Measurements from ENCODE around the gene PHF14.

Gene PHF14

GRCh38 chr7:11196143-11196542 lies 222.5 kb downstream of the PHF14 start:
- in situ Hi-C loops (cut with MboI; ENCODE audit: low pct_unique_long_range_greater_than_20kb, low sequenced_read_pairs, unreplicated experiment) = no loop called here
- TF ChIP-seq CTCF (IDR thresholded peaks at IDR 0.05; ENCODE audit: extremely low read depth, insufficient read depth, missing control alignments) = no peak
- no peak for DNase-seq (ENCODE audit: low spot score)

- no peak for TF ChIP-seq CTCF (IDR thresholded peaks at IDR 0.05; ENCODE audit: extremely low read depth, insufficient read depth, missing control alignments)
- no peak for DNase-seq (ENCODE audit: low spot score)
- in situ Hi-C loops (cut with MboI; ENCODE audit: low pct_unique_long_range_greater_than_20kb, low sequenced_read_pairs, unreplicated experiment) = no loop called here
Measured at GRCh38 chr7:11203224-11203623, 229.6 kb downstream of the PHF14 start.

- no peak for TF ChIP-seq CTCF (IDR thresholded peaks at IDR 0.05; ENCODE audit: extremely low read depth, insufficient read depth, missing control alignments)
- in situ Hi-C loops (cut with MboI; ENCODE audit: low pct_unique_long_range_greater_than_20kb, low sequenced_read_pairs, unreplicated experiment) = no loop called here
- no peak for DNase-seq (ENCODE audit: low spot score)
Measured at GRCh38 chr7:11203683-11204082, 230.0 kb downstream of the PHF14 start.

- no peak for DNase-seq (ENCODE audit: low spot score)
- in situ Hi-C loops (cut with MboI; ENCODE audit: low pct_unique_long_range_greater_than_20kb, low sequenced_read_pairs, unreplicated experiment) = no loop called here
- no peak for TF ChIP-seq CTCF (IDR thresholded peaks at IDR 0.05; ENCODE audit: extremely low read depth, insufficient read depth, missing control alignments)
Measured at GRCh38 chr7:11206177-11206899, 232.7 kb downstream of the PHF14 start.

GRCh38 chr7:11207565-11207964 lies 233.9 kb downstream of the PHF14 start:
- no peak for DNase-seq (ENCODE audit: low spot score)
- in situ Hi-C loops (cut with MboI; ENCODE audit: low pct_unique_long_range_greater_than_20kb, low sequenced_read_pairs, unreplicated experiment) = no loop called here
- TF ChIP-seq CTCF (IDR thresholded peaks at IDR 0.05; ENCODE audit: extremely low read depth, insufficient read depth, missing control alignments) = no peak

- no peak for DNase-seq (ENCODE audit: low spot score)
- in situ Hi-C loops (cut with MboI; ENCODE audit: low pct_unique_long_range_greater_than_20kb, low sequenced_read_pairs, unreplicated experiment) = no loop called here
- no peak for TF ChIP-seq CTCF (IDR thresholded peaks at IDR 0.05; ENCODE audit: extremely low read depth, insufficient read depth, missing control alignments)
Measured at GRCh38 chr7:11208883-11209465, 235.3 kb downstream of the PHF14 start.
